Panc1 (cell line): ENCODE data around the gene TNRC6A. TPM values are rescaled to one million over a fixed set of nuclear protein-coding genes. Genes with fewer than 3 reads are reported as not detected.
"Not testable (repeated sequence)": the region's sequence is repeated elsewhere in the genome, so short reads cannot be mapped to it uniquely, and the experiment has no call there.

ENCODE experiments used
- ATAC-seq: fragments of 200-7000 bp; cut with Tn5 transposase; 2 replicates; pipeline ENCODE4 v1.9.1; 2020; ENCODE audit warnings: mild to moderate bottlenecking, moderate library complexity
- BruUV-seq: library from RNA; stranded (reverse); fragments of 400-500 nt; replicated peaks from 2 replicates; lab custom pipeline; 2021; lab: Mats Ljungman, UMichigan
- CTCF ChIA-PET: fragments of 300-600 bp; sonication (Branson Sonifier 250); formaldehyde crosslinking; loops from one replicate; lab custom pipeline; 2022; ENCODE audit warnings: antibody characterized with exemption; lab: Charles Lee
- POLR2A ChIA-PET: fragments of 300-600 bp; sonication (Branson Sonifier 250); formaldehyde crosslinking; loops from one replicate; lab custom pipeline; 2022; ENCODE audit warnings: antibody characterized with exemption; lab: Charles Lee
- DNase-seq: peaks from one replicate; pipeline ENCODE4 v3.0.0-alpha.2; 2010; ENCODE audit warnings: low read depth, low spot score
- H3K27ac ChIP-seq: 2 replicates; pipeline ENCODE4 v1.5.1; 2011; ENCODE audit warnings: mild to moderate bottlenecking, low read length, inconsistent platforms
- H3K27me3 ChIP-seq: fragments of 200-500 bp; sonication (Bioruptor generic); 2 replicates; pipeline ENCODE4 v1.6.0; 2014; ENCODE audit warnings: low read length, inconsistent platforms; ENCODE audit not compliant: control insufficient read depth, insufficient read depth
- H3K36me3 ChIP-seq: fragments of 200-500 bp; sonication (Bioruptor generic); 2 replicates; pipeline ENCODE4 v1.5.1; 2014; ENCODE audit warnings: inconsistent platforms, mild to moderate bottlenecking, low read length, moderate library complexity; ENCODE audit not compliant: control insufficient read depth, insufficient read depth
- H3K4me1 ChIP-seq: 2 replicates; pipeline ENCODE4 v1.5.1; 2011; ENCODE audit warnings: inconsistent platforms, mild to moderate bottlenecking, low read length, moderate library complexity; ENCODE audit not compliant: control insufficient read depth, insufficient read depth
- H3K4me3 ChIP-seq, 2 experiments: 2 replicates each; pipeline ENCODE4 v1.5.1; 2011 to 2012; ENCODE audit warnings: low read depth in 2 of 2, low read length in 2 of 2, mild to moderate bottlenecking in 2 of 2, inconsistent platforms in 1 of 2, moderate library complexity in 1 of 2
- H3K9me3 ChIP-seq: fragments of 200-500 bp; sonication (Bioruptor generic); 2 replicates; pipeline ENCODE4 v1.5.1; 2014; ENCODE audit warnings: low read depth, mild to moderate bottlenecking, inconsistent platforms, low read length, moderate library complexity; ENCODE audit not compliant: control insufficient read depth, insufficient read depth
- POLR2AphosphoS5 ChIP-seq: IDR thresholded peaks from 2 replicates; pipeline ENCODE4 v1.6.1; 2012; ENCODE audit warnings: mild to moderate bottlenecking, low read depth, low read length, moderate library complexity
- SIN3A ChIP-seq: IDR thresholded peaks from 2 replicates; pipeline ENCODE4 v1.6.1; 2012; ENCODE audit warnings: low read depth, mild to moderate bottlenecking, low read length, moderate library complexity, borderline replicate concordance; ENCODE audit not compliant: insufficient read depth
- TCF7L2 ChIP-seq: IDR thresholded peaks from 2 replicates; pipeline ENCODE4 v1.6.1; 2011; ENCODE audit warnings: mild to moderate bottlenecking, low read depth, low read length, inconsistent platforms
- in situ Hi-C: cut with HindIII; loops from 2 replicates; pipeline ENCODE4 v1.10.0; 2016; ENCODE audit warnings: low sequenced_read_pairs, low pct_unique_long_range_greater_than_20kb
- intact Hi-C: fragments of 100-400 bp; cut with micrococcal nuclease; formaldehyde crosslinking; loops from one replicate; pipeline ENCODE4 v1.10.0; 2022; ENCODE audit not compliant: unreplicated experiment
- total RNA-seq: library from RNA; stranded (reverse); gene quantifications from one replicate; pipeline ENCODE4 v1.2.1, GENCODE V29; 2021; ENCODE audit not compliant: unreplicated experiment
- TF ChIP-seq, protein P1 (sequence below), 2 experiments: IDR thresholded peaks; 2 replicates each; pipeline ENCODE4 v1.6.1; 2011 to 2012; ENCODE audit warnings: low read depth in 2 of 2, control low read depth in 1 of 2, low read length in 1 of 2, mild to moderate bottlenecking in 1 of 2, moderate library complexity in 1 of 2; ENCODE audit not compliant: insufficient read depth in 1 of 2
- TF ChIP-seq, protein P2 (sequence below): fragments of 450-650 bp; IDR thresholded peaks from 2 replicates; pipeline ENCODE4 v1.5.1; 2017; ENCODE audit warnings: mild to moderate bottlenecking

The TNRC6A gene
- total RNA-seq, 1 experiment from 2014 or later, result 53.6 TPM

DNA sequence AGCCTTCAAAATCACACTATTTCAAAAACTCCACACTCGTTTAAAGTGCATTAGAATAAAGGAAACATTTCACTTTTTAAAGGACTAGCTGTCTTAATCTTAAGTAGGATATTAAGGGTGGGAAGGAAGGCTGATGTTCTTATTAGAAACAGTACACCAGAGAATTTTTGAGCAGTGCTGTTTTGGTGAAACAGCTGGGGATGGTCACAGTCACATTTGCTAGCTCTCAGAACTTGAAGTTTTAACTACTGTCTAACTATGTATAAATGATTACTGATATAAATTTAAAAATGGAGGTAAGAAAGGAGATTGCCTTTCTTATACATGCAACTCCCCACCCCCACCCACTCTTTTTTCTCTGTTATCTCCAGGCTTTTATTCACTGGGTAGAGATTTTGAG, 77.8 kb downstream of the TNRC6A start:
- no peak overlapping the region for H3K4me3 ChIP-seq
- TF ChIP-seq, protein P1, sequence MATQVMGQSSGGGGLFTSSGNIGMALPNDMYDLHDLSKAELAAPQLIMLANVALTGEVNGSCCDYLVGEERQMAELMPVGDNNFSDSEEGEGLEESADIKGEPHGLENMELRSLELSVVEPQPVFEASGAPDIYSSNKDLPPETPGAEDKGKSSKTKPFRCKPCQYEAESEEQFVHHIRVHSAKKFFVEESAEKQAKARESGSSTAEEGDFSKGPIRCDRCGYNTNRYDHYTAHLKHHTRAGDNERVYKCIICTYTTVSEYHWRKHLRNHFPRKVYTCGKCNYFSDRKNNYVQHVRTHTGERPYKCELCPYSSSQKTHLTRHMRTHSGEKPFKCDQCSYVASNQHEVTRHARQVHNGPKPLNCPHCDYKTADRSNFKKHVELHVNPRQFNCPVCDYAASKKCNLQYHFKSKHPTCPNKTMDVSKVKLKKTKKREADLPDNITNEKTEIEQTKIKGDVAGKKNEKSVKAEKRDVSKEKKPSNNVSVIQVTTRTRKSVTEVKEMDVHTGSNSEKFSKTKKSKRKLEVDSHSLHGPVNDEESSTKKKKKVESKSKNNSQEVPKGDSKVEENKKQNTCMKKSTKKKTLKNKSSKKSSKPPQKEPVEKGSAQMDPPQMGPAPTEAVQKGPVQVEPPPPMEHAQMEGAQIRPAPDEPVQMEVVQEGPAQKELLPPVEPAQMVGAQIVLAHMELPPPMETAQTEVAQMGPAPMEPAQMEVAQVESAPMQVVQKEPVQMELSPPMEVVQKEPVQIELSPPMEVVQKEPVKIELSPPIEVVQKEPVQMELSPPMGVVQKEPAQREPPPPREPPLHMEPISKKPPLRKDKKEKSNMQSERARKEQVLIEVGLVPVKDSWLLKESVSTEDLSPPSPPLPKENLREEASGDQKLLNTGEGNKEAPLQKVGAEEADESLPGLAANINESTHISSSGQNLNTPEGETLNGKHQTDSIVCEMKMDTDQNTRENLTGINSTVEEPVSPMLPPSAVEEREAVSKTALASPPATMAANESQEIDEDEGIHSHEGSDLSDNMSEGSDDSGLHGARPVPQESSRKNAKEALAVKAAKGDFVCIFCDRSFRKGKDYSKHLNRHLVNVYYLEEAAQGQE (IDR thresholded peaks at IDR 0.05; ENCODE audit: insufficient read depth in 1 of 2, low read depth in 2 of 2, low read length in 1 of 2), result no peak
- TF ChIP-seq POLR2AphosphoS5 (no peak), TCF7L2 (no peak), SIN3A (no peak)
- TF ChIP-seq, protein P2, sequence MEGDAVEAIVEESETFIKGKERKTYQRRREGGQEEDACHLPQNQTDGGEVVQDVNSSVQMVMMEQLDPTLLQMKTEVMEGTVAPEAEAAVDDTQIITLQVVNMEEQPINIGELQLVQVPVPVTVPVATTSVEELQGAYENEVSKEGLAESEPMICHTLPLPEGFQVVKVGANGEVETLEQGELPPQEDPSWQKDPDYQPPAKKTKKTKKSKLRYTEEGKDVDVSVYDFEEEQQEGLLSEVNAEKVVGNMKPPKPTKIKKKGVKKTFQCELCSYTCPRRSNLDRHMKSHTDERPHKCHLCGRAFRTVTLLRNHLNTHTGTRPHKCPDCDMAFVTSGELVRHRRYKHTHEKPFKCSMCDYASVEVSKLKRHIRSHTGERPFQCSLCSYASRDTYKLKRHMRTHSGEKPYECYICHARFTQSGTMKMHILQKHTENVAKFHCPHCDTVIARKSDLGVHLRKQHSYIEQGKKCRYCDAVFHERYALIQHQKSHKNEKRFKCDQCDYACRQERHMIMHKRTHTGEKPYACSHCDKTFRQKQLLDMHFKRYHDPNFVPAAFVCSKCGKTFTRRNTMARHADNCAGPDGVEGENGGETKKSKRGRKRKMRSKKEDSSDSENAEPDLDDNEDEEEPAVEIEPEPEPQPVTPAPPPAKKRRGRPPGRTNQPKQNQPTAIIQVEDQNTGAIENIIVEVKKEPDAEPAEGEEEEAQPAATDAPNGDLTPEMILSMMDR, result no peak
- no peaks in the 10 kb centered on the region for H3K27me3 ChIP-seq
- no TSS peak for BruUV-seq
- ChIA-PET POLR2A (no interaction called here), CTCF (interaction anchor here (0.6 kb wide), 1 partner anchor 228 kb away, joined by 3 read pairs; no protein-coding TSS in a partner anchor)
- in situ Hi-C loops (loop anchor here (25.0 kb wide), 1 partner anchor 105 kb away; no protein-coding TSS in a partner anchor), intact Hi-C loops (no loop called here)
- no peaks in the 10 kb centered on the region for H3K4me1 ChIP-seq
- H3K27ac ChIP-seq, result no peak overlapping the region
- DNase-seq, result no peak
- ATAC-seq, result no peak
- no peaks in the 10 kb centered on the region for H3K9me3 ChIP-seq
- H3K36me3 ChIP-seq, result peaks cover 63% of the 10 kb centered on the region

DNA sequence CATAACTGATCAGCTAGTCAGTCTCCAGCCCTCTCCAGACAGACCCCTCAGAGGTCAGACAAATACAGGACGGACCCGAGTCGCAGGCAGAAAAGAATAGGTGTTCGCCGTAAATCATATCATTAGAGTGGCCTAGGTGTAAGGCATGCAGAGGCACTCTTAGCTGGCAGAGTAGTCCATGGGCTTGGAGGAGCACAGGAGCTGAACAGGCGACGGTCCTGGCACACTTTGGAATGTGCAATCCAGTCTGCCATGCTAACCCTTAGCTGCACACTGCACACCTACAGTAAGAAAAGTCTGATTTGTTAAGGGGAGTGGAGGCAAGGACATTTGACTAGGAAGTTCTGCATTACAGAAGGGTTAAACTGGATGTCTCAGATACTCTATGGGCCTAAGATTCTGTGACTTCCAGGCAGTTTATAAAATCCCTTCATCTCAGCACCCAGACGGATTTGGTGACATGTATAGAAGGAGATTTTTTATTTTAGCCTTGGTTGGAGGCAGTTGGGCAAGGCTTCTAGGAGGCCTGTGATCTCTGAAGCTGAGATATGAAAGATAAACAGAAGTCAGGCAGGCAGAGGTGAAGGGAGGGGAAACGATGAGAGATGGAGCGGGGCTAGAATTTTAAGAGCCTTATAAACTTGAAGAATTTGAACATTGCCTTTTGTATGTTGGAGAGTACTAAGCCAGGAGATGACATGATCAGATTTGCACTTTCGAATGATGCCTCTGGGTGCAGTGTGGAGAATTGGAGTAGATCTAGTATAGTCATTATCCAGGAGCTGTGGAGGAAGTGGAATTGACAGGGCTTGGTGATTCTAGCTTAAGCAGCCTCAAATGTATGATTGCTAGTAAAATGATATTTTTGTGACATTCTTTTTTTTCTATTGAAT, 81.7 kb downstream of the TNRC6A start:
- intact Hi-C loops (no loop called here), in situ Hi-C loops (loop anchor here (25.0 kb wide), 1 partner anchor 101 kb away; no protein-coding TSS in a partner anchor)
- ChIA-PET CTCF (no interaction called here), POLR2A (no interaction called here)
- no TSS peak for BruUV-seq
- H3K4me1 ChIP-seq, result no peaks in the 10 kb centered on the region
- DNase-seq (no peak), ATAC-seq (peak; percentile 54; the same call in 1 of the 2 replicates)
- no peaks in the 10 kb centered on the region for H3K27me3 ChIP-seq
- peak; percentile 60 for TF ChIP-seq TCF7L2
- TF ChIP-seq, protein P2, result no peak
- H3K36me3 ChIP-seq, result peaks cover 51% of the 10 kb centered on the region
- no peaks in the 10 kb centered on the region for H3K9me3 ChIP-seq
- H3K27ac ChIP-seq, result no peak overlapping the region
- H3K4me3 ChIP-seq, result no peak overlapping the region

DNA sequence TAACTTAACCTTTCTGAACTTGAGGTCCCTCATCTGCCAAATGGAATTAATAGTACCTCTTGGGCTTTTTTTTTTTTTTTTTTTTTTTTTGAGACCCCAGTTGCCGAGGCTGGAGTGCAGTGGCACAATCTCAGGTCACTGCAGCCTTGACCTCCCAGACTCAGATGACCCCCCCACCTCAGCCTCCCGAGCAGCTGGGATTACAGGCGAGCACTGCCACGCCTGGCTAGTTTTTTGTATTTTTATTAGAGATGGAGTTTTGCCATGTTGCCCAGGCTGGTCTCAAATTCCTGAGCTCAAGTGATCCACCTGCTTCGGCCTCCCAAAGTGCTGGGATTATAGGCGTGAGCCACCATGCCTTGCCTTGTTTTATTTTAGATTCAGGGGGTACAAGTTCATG, 83.4 kb downstream of the TNRC6A start:
- POLR2A ChIA-PET, result interaction anchor here (0.6 kb wide), 2 partner anchors 20 to 272 kb away, joined by 4 to 11 read pairs; no protein-coding TSS in a partner anchor
- H3K27me3 ChIP-seq, CTCF ChIA-PET, H3K27ac ChIP-seq, H3K9me3 ChIP-seq, BruUV-seq, H3K4me3 ChIP-seq, H3K4me1 ChIP-seq, DNase-seq, intact Hi-C loops, ATAC-seq: not testable (repeated sequence)
- peaks cover 54% of the 10 kb centered on the region for H3K36me3 ChIP-seq
- in situ Hi-C loops, result loop anchor here (25.0 kb wide), 1 partner anchor 99 kb away; no protein-coding TSS in a partner anchor
